HUES6 (cell line): ENCODE measurements around the gene LIN9.
"Not testable (repeated sequence)": the region's sequence is repeated elsewhere in the genome, so short reads cannot be mapped to it uniquely, and the experiment has no call there.

Experiments used
- H3K27ac ChIP-seq: 2 replicates; pipeline ENCODE4 v1.7.0; 2013; ENCODE audit warnings: low read depth, mild to moderate bottlenecking, low read length, inconsistent platforms
- H3K27me3 ChIP-seq: 2 replicates; pipeline ENCODE4 v1.6.1; 2013; ENCODE audit warnings: low read length; ENCODE audit not compliant: control insufficient read depth, insufficient read depth
- H3K36me3 ChIP-seq: 2 replicates; pipeline ENCODE4 v1.6.1; 2013; ENCODE audit warnings: low read length; ENCODE audit not compliant: control insufficient read depth, insufficient read depth
- H3K4me1 ChIP-seq: 2 replicates; pipeline ENCODE4 v1.6.1; 2013; ENCODE audit warnings: low read length; ENCODE audit not compliant: control insufficient read depth, insufficient read depth
- H3K4me3 ChIP-seq: 2 replicates; pipeline ENCODE4 v1.5.1; 2013; ENCODE audit warnings: low read depth, low read length
- H3K9ac ChIP-seq: one replicate; pipeline ENCODE4 v1.6.1; 2013; ENCODE audit warnings: mild to moderate bottlenecking, low read length
- H3K9me3 ChIP-seq: 2 replicates; pipeline ENCODE4 v1.6.1; 2013; ENCODE audit warnings: low read depth, low read length; ENCODE audit not compliant: control insufficient read depth, insufficient read depth

Gene LIN9

GRCh38 chr1:226344441-226345259 lies 35.7 kb upstream of the LIN9 start:
- no peak overlapping the region for H3K4me3 ChIP-seq
- no peaks in the 10 kb centered on the region for H3K27me3 ChIP-seq
- peaks cover 2% of the 10 kb centered on the region; the same call in 1 of the 2 replicates for H3K9me3 ChIP-seq
- H3K36me3 ChIP-seq = no peaks in the 10 kb centered on the region
- no peak overlapping the region for H3K9ac ChIP-seq
- H3K27ac ChIP-seq = no peak overlapping the region
- no peaks in the 10 kb centered on the region for H3K4me1 ChIP-seq

DNA sequence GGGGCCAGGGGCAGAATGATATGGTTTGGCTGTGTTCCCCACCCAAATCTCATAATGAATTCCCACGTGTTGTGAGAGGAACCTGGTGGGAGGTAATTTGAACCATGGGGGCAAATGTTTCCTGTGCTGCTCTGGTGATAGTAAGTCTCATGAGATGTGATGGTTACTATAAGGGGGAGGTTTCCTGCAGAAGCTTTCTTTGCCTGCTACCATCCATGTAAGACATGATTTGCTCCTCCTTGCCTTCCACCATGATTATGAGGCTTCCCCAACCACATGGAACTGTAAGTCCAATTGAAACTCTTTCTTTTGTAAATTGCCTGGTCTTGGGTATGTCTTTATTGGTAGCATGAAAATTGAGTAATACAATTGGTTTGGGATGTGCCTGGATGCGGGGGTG lies 33.7 kb upstream of the LIN9 start:
- no peak overlapping the region for H3K9ac ChIP-seq
- H3K4me3 ChIP-seq = no peak overlapping the region
- peaks cover 2% of the 10 kb centered on the region; the same call in 1 of the 2 replicates for H3K9me3 ChIP-seq

DNA sequence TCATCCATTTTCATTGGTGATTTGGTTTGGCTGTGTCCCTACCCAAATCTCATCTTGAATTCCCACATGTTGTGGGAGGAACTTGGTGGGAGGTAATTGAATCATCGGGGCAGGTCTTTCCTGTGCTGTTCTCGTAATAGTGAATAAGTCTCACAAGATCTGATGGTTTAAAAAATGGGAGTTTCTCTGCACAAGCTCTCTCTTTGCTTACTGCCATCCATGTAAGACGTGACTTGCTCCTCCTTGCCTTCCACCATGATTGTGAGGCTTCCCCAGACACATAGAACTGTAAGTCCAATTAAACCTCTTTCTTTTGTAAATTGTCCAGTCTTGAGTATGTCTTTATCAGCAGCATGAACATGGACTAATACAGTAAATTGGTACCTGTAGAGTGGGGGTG lies 31.1 kb upstream of the LIN9 start:
- H3K9ac ChIP-seq, H3K4me3 ChIP-seq, H3K27me3 ChIP-seq, H3K36me3 ChIP-seq, H3K27ac ChIP-seq, H3K4me1 ChIP-seq, H3K9me3 ChIP-seq: not testable (repeated sequence)

More for the DNA sequence above, 33.7 kb upstream of the LIN9 start:
- H3K27me3 ChIP-seq = no peaks in the 10 kb centered on the region
- no peaks in the 10 kb centered on the region for H3K36me3 ChIP-seq
- no peak overlapping the region for H3K27ac ChIP-seq
- no peaks in the 10 kb centered on the region for H3K4me1 ChIP-seq

GRCh38 chr1:226337276-226337875 lies 28.4 kb upstream of the LIN9 start:
- H3K27me3 ChIP-seq = no peaks in the 10 kb centered on the region
- no peaks in the 10 kb centered on the region for H3K9me3 ChIP-seq
- H3K9ac ChIP-seq = no peak overlapping the region
- no peak overlapping the region for H3K4me3 ChIP-seq
- H3K36me3 ChIP-seq = no peaks in the 10 kb centered on the region
- no peaks in the 10 kb centered on the region for H3K4me1 ChIP-seq
- H3K27ac ChIP-seq = no peak overlapping the region

GRCh38 chr1:226335661-226336060 lies 26.7 kb upstream of the LIN9 start:
- Histone ChIP-seq H3K9ac (no peak overlapping the region), H3K9me3 (no peaks in the 10 kb centered on the region), H3K27me3 (no peaks in the 10 kb centered on the region), H3K4me3 (no peak overlapping the region), H3K4me1 (no peaks in the 10 kb centered on the region), H3K36me3 (no peaks in the 10 kb centered on the region), H3K27ac (no peak overlapping the region)

DNA sequence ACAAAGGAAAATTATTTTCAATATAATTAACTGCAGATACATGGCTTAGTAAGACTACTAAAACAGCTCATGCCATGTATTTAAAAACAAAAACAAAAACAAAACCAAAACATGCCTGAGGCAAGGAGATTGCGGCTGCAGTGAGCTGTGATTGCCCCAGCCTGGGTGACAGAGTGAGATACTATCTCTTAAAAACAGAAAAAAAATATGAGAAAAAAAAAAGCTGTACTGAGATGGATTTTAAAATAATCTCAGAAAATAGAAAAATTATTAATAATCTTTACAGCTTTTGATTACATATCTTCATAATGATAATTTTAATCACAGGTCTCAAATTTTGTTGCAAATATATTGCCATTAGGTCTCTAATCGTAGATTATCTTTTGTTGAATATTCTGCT lies 24.0 kb upstream of the LIN9 start:
- Histone ChIP-seq H3K4me3 (peak overlapping the region; percentile 17; the same call in 1 of the 2 replicates), H3K36me3 (no peaks in the 10 kb centered on the region), H3K4me1 (no peaks in the 10 kb centered on the region), H3K27ac (no peak overlapping the region), H3K9ac (no peak overlapping the region), H3K9me3 (no peaks in the 10 kb centered on the region), H3K27me3 (no peaks in the 10 kb centered on the region)

- Histone ChIP-seq H3K27ac (no peak overlapping the region), H3K9me3 (no peaks in the 10 kb centered on the region), H3K36me3 (no peaks in the 10 kb centered on the region), H3K4me1 (no peaks in the 10 kb centered on the region), H3K9ac (no peak overlapping the region), H3K27me3 (no peaks in the 10 kb centered on the region), H3K4me3 (no peak overlapping the region)
These were observed 20.3 kb upstream of the LIN9 start for GRCh38 chr1:226329237-226329636.

GRCh38 chr1:226327761-226328162 lies 18.8 kb upstream of the LIN9 start:
- Histone ChIP-seq H3K9ac (no peak overlapping the region), H3K9me3 (no peaks in the 10 kb centered on the region), H3K4me3 (no peak overlapping the region), H3K36me3 (no peaks in the 10 kb centered on the region), H3K27me3 (no peaks in the 10 kb centered on the region), H3K4me1 (no peaks in the 10 kb centered on the region), H3K27ac (no peak overlapping the region)

DNA sequence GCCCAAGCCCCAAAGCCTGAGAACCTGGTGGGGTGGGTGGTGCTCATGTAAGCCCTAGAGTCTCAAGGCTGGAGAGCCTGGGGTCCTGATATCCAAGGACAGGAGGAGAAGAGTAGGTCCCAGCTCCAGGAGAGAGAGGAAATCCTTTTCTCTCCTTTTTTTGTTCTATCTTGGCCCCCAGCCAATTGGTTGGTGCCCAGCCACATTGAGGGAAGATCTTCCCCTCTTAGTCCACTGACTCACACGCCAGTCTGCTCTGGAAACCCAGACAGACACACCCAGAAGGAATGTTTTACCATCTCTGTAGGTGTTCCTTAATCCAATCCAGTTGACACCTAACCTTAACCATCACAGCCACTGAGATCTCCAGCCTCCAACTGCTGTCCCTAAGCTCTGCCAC lies 16.2 kb upstream of the LIN9 start:
- Histone ChIP-seq H3K9ac (no peak overlapping the region), H3K4me3 (no peak overlapping the region), H3K36me3 (no peaks in the 10 kb centered on the region), H3K27me3 (no peaks in the 10 kb centered on the region), H3K9me3 (no peaks in the 10 kb centered on the region), H3K27ac (no peak overlapping the region), H3K4me1 (no peaks in the 10 kb centered on the region)

DNA sequence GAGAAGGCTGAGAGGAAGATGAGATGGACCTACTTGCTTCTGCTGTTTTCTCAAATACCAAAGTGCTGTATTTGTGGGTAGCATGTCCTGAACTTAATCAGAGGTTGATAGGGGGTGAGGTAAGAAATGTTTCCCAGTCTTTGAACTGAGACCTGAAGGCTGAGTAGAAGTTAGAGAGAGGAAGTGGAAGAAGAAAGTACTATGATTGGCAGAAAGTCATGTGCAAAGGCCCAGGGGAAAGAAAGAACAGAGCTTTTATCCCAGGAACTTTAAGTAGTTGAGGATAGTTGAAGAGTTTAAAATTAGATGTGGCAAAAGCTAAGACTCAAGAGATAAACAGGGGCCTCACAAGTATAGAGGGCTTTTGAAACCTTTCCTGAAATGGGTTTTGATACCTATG lies 15.5 kb upstream of the LIN9 start:
- Histone ChIP-seq H3K9me3 (no peaks in the 10 kb centered on the region), H3K27me3 (no peaks in the 10 kb centered on the region), H3K4me1 (no peaks in the 10 kb centered on the region), H3K4me3 (no peak overlapping the region), H3K27ac (no peak overlapping the region), H3K36me3 (no peaks in the 10 kb centered on the region), H3K9ac (no peak overlapping the region)

DNA sequence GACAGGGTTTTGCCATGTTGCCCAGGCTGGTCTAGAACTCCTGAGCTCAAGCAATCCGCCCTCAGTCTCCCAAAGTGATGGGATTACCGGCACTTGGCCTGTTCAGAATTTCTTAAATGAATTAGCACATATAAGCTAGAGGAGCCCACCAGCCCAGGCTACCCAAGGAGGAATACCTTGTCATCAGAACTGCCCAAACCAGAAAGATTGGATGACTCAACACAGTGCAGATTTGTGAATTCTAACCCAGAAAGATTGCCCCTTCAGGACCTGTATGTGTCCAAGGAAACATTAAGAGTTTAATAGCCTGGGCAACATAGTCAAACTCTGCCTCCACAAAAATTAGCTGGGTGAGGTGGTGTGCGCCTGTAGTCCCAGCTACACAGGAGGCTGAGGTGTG lies 14.0 kb upstream of the LIN9 start:
- H3K27me3 ChIP-seq = no peaks in the 10 kb centered on the region
- H3K9me3 ChIP-seq = no peaks in the 10 kb centered on the region
- no peaks in the 10 kb centered on the region for H3K4me1 ChIP-seq
- H3K27ac ChIP-seq = no peak overlapping the region
- H3K9ac ChIP-seq = no peak overlapping the region
- no peaks in the 10 kb centered on the region for H3K36me3 ChIP-seq
- no peak overlapping the region for H3K4me3 ChIP-seq
